Testis (tissue), 2 donors: ENCODE data around the gene KRT23.

Experiments
- POLR2A ChIP-seq: fragments of 450-650 bp; IDR thresholded peaks from one replicate; pipeline ENCODE4 v1.6.1; 2017; ENCODE audit warnings: antibody characterized with exemption, mild to moderate bottlenecking, moderate library complexity
- TF ChIP-seq, protein P1 (sequence below), 3 experiments: fragments of 450-650 bp in 2 of 3; fragments of 200-600 bp in 1 of 3; sonication (generic) in 1 of 3; IDR thresholded peaks; one replicate each; pipeline ENCODE4 v1.5.1; 2016 to 2019; ENCODE audit warnings: antibody characterized with exemption in 3 of 3, mild to moderate bottlenecking in 2 of 3, moderate library complexity in 1 of 3

DNA sequence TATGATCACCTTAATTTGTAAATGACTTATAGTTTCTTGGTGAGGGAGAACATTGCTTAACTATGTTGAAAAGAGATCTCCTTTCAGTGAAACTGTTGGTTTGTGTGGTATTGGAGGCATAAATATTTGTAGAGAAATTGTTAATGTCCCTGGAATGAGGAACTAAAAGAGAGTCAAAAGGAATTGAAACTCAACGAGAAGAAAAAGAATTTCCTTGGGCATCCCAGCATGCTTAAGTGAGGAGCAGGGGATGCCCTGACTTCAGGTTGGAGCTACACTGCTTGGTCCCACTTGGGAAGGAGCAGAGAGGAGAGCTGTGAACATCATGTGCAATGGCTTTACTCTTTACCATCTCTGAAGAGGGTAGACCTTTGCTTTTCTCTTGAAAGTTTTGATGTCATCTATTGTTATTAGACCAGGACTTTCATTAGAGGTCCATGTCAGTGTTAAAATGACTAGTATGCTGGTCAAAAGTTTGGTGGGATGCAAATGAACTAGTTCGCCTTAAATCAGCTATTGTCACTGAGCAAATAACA is 21.7 kb downstream of the KRT23 start:
- TF ChIP-seq, protein P1, sequence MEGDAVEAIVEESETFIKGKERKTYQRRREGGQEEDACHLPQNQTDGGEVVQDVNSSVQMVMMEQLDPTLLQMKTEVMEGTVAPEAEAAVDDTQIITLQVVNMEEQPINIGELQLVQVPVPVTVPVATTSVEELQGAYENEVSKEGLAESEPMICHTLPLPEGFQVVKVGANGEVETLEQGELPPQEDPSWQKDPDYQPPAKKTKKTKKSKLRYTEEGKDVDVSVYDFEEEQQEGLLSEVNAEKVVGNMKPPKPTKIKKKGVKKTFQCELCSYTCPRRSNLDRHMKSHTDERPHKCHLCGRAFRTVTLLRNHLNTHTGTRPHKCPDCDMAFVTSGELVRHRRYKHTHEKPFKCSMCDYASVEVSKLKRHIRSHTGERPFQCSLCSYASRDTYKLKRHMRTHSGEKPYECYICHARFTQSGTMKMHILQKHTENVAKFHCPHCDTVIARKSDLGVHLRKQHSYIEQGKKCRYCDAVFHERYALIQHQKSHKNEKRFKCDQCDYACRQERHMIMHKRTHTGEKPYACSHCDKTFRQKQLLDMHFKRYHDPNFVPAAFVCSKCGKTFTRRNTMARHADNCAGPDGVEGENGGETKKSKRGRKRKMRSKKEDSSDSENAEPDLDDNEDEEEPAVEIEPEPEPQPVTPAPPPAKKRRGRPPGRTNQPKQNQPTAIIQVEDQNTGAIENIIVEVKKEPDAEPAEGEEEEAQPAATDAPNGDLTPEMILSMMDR (IDR thresholded peaks at IDR 0.05) = no peak
- no peak for TF ChIP-seq POLR2A
